ENCODE results near the gene PRCD.
"Not testable (repeated sequence)": the region's sequence is repeated elsewhere in the genome, so short reads cannot be mapped to it uniquely, and the experiment has no call there.

PRCD gene

GRCh38 chr17:76564991-76565727 lies 25.3 kb downstream of the PRCD start:
- H3K9me3 ChIP-seq (ENCODE audit: control insufficient read depth, low read length) = not testable (repeated sequence)

DNA sequence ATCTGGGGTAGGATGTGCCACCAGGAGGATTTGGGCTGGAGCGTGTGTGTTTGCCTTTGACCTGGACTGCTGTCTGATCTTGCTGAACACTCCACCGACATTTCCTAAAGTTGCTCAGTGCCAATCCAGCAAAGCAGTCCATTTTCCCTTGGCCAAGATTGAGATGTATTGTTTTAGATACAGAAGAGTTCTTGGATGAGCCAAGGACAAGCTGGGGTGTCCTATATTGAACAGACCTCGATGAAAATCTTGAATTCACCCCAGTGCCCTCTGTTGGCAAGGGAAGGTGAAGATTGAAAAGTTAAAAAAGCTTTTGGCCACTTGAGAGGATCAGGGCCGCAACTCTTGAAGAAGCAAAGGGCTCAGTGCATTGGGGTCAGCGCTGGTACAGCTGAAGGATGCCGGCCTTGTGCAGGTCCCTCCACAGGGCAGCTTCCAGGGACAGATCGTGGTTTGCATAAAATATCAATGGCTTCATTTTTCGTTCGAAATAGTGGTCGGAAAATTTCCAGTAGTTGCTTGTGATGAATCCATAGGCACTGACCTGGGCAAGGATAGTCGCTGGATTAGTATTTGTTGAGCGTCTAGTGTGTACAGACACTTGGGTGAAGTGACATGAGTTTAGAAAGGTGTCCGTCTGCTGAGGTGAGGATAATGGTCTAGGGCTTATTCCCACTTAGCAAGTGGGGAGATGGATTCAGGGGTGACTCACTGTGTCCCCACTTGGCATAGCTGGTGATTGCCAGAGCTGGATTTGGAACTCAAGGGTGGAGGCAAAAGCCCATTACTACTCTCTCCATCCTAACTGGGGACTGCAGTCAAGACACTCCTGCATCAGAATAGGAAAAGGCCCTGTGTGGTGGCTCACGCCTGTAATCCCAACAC lies 26.1 kb downstream of the PRCD start:
- no peak overlapping the region for H3K4me3 ChIP-seq (ENCODE audit: low read depth, low read length)
- H3K79me2 ChIP-seq = no peaks in the 10 kb centered on the region
- H2AFZ ChIP-seq = no peak overlapping the region
- no peaks in the 10 kb centered on the region for H3K9me3 ChIP-seq (ENCODE audit: control insufficient read depth, low read length)
- H3K4me1 ChIP-seq = peaks cover 5% of the 10 kb centered on the region
- no peaks in the 10 kb centered on the region for H3K27me3 ChIP-seq (ENCODE audit: control insufficient read depth, insufficient read depth, low read length)
- H3K36me3 ChIP-seq (ENCODE audit: control insufficient read depth, insufficient read depth, low read length) = no peaks in the 10 kb centered on the region
- no peak for TF ChIP-seq CTCF (IDR thresholded peaks at IDR 0.05)
- no peak overlapping the region for H3K27ac ChIP-seq
- H3K4me2 ChIP-seq (ENCODE audit: low read length) = no peak overlapping the region
- no peak overlapping the region for H3K9ac ChIP-seq

More at GRCh38 chr17:76564991-76565727, 25.3 kb downstream of the PRCD start:
- H3K4me3 ChIP-seq (ENCODE audit: low read depth, low read length); H3K27ac ChIP-seq; H3K4me1 ChIP-seq; H3K9ac ChIP-seq; H3K4me2 ChIP-seq (ENCODE audit: low read length); H3K79me2 ChIP-seq; H2AFZ ChIP-seq; H3K36me3 ChIP-seq (ENCODE audit: control insufficient read depth, insufficient read depth, low read length); H3K27me3 ChIP-seq (ENCODE audit: control insufficient read depth, insufficient read depth, low read length): not testable (repeated sequence)

DNA sequence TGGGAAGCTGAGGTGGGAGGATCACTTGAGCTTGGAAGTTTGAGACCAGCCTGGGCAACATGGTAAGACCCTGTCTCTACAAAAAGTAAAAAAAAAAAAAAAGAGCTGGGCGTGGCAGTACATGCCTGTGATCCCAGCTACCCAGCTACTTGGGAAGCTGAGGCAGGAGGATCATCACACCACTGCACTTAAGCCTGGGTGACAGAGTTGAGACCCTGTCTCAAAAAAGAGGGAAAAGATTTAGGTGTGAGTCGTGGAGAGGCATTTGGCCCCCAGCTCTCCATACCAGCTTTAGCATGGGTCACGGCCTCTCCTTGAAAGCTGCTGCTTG lies 26.7 kb downstream of the PRCD start:
- Histone ChIP-seq H3K4me3 (ENCODE audit: low read depth, low read length) (no peak overlapping the region), H3K79me2 (no peaks in the 10 kb centered on the region), H3K27ac (no peak overlapping the region), H3K9ac (no peak overlapping the region), H3K27me3 (ENCODE audit: control insufficient read depth, insufficient read depth, low read length) (no peaks in the 10 kb centered on the region), H3K4me2 (ENCODE audit: low read length) (no peak overlapping the region), H3K9me3 (ENCODE audit: control insufficient read depth, low read length) (no peaks in the 10 kb centered on the region), H3K36me3 (ENCODE audit: control insufficient read depth, insufficient read depth, low read length) (no peaks in the 10 kb centered on the region), H3K4me1 (peaks cover 5% of the 10 kb centered on the region), H2AFZ (no peak overlapping the region)
- TF ChIP-seq CTCF (IDR thresholded peaks at IDR 0.05) = no peak

- H3K27ac ChIP-seq = no peak overlapping the region
- no peaks in the 10 kb centered on the region for H3K79me2 ChIP-seq
- H3K4me3 ChIP-seq (ENCODE audit: low read depth, low read length) = peak overlapping the region; percentile 32
- no peak overlapping the region for H2AFZ ChIP-seq
- TF ChIP-seq CTCF (IDR thresholded peaks at IDR 0.05) = no peak
- H3K9me3 ChIP-seq (ENCODE audit: control insufficient read depth, low read length) = no peaks in the 10 kb centered on the region
- H3K4me1 ChIP-seq = peaks cover 5% of the 10 kb centered on the region
- no peaks in the 10 kb centered on the region for H3K36me3 ChIP-seq (ENCODE audit: control insufficient read depth, insufficient read depth, low read length)
- H3K4me2 ChIP-seq (ENCODE audit: low read length) = peak overlapping the region; percentile 44
- no peak overlapping the region for H3K9ac ChIP-seq
- H3K27me3 ChIP-seq (ENCODE audit: control insufficient read depth, insufficient read depth, low read length) = no peaks in the 10 kb centered on the region
Observed at GRCh38 chr17:76566988-76567431, 27.2 kb downstream of the PRCD start.

DNA sequence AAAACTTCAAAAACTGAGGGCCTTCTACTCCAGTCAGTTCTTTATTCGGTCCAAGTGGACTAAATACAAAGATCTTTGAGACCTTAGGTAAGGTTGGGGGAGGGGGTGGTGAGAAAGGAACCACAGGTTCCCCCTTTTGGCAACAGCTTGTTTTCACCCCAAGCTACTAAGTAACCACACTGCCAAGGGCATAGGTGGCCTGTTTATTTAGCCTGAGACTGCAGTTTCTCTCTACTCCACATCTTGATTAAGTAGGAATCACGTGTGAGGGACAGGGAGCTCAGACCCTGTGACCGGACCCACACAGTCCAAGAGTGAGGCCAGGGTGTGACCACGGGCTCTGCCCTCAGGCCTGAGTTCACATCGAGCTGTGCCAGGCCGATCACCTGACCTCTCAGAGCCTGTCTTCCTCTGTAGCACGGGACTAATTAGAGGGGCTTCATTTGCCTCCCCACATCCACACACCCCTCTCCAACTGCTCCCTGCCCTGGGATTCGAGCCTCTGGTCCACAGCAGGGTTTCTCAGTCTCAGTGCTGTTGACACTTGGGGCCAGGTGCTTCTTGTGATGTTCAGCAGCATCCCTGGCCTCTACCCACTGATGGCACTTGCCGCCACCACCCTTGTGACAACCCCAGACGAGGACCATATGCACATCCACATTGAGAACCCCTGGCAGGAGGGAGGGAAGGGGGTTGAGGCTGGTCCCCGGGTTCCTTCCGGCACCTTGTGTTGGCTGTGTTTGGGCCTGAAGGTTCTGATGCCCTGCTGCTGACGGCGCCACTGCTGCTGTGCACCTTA lies 28.0 kb downstream of the PRCD start:
- Histone ChIP-seq H3K79me2 (no peaks in the 10 kb centered on the region), H3K27me3 (ENCODE audit: control insufficient read depth, insufficient read depth, low read length) (no peaks in the 10 kb centered on the region), H3K4me1 (peaks cover 5% of the 10 kb centered on the region), H3K9me3 (ENCODE audit: control insufficient read depth, low read length) (no peaks in the 10 kb centered on the region), H2AFZ (no peak overlapping the region), H3K27ac (no peak overlapping the region), H3K36me3 (ENCODE audit: control insufficient read depth, insufficient read depth, low read length) (no peaks in the 10 kb centered on the region), H3K4me3 (ENCODE audit: low read depth, low read length) (peak overlapping the region; percentile 32), H3K9ac (no peak overlapping the region), H3K4me2 (ENCODE audit: low read length) (peak overlapping the region; percentile 44)
- no peak for TF ChIP-seq CTCF (IDR thresholded peaks at IDR 0.05)
